HCT116 (cell line): ENCODE results near the gene SLC34A1. TPM values are rescaled to one million over a fixed set of nuclear protein-coding genes. Genes with fewer than 3 reads are reported as not detected.
A peak's percentile ranks its signal among the peaks of the same experiment; 100 is the strongest.

ENCODE experiments used
- ATAC-seq: fragments of 200-7000 bp; cut with Tn5 transposase; 2 replicates; pipeline ENCODE4 v1.9.1; 2020; ENCODE audit warnings: mild to moderate bottlenecking, moderate library complexity
- BruUV-seq: library from RNA; stranded (reverse); fragments of 400-500 nt; replicated peaks from 2 replicates; lab custom pipeline; 2021; lab: Mats Ljungman, UMichigan
- CTCF ChIA-PET: fragments of 300-600 bp; sonication (Branson Sonifier 250); formaldehyde crosslinking; loops from one replicate; lab custom pipeline; 2021; ENCODE audit warnings: antibody characterized with exemption; lab: Charles Lee
- POLR2A ChIA-PET: fragments of 300-600, 350-600 bp; sonication (Branson Sonifier 250); formaldehyde crosslinking; loops from one replicate; lab custom pipeline; 2021; ENCODE audit warnings: antibody characterized with exemption; lab: Charles Lee
- RAD21 ChIA-PET, 2 experiments: fragments of 300-600 bp; sonication (Branson Sonifier 250); formaldehyde crosslinking; loops; one replicate each; lab custom pipeline; 2023; ENCODE audit warnings: low total read pairs in 2 of 2; ENCODE audit not compliant: uncharacterized antibody in 2 of 2, unreplicated experiment in 2 of 2, low non-redundant PET in 1 of 2; lab: Charles Lee
- DNase-seq: peaks from one replicate; pipeline ENCODE4 v3.0.0-alpha.2; 2010; ENCODE audit warnings: low read depth, low spot score
- H2AFZ ChIP-seq: fragments of 200-600 bp; shearing (Covaris generic), sonication (generic); 2 replicates; pipeline ENCODE4 v1.6.1; 2017; ENCODE audit warnings: low read depth, mixed run types, mixed read lengths, antibody characterized with exemption, low read length; ENCODE audit not compliant: poor library complexity, severe bottlenecking
- H3K27ac ChIP-seq: 2 replicates; pipeline ENCODE4 v1.5.1; 2012; ENCODE audit warnings: low read depth, low read length
- H3K27me3 ChIP-seq: fragments of 200-600 bp; sonication (generic); 2 replicates; pipeline ENCODE4 v1.6.1; 2016; ENCODE audit warnings: mixed run types, low read length, mixed read lengths; ENCODE audit not compliant: insufficient read depth
- H3K36me3 ChIP-seq, 2 experiments: fragments of 200-500 bp in 1 of 2; fragments of 200-600 bp in 1 of 2; sonication (Bioruptor generic) in 1 of 2; sonication (generic) in 1 of 2; 2 replicates each; pipeline versions ENCODE4 v1.5.1 to v1.6.1; 2014 to 2016; ENCODE audit warnings: low read length in 2 of 2, inconsistent platforms in 1 of 2, mixed read lengths in 1 of 2, mixed run types in 1 of 2; ENCODE audit not compliant: insufficient read depth in 2 of 2, control insufficient read depth in 1 of 2
- H3K4me1 ChIP-seq, 2 experiments: fragments of 200-600 bp in 1 of 2; sonication (generic) in 1 of 2; 2 replicates each; pipeline versions ENCODE4 v1.5.1 to v1.6.1; 2012 to 2017; ENCODE audit warnings: low read length in 2 of 2, inconsistent platforms in 1 of 2, mild to moderate bottlenecking in 1 of 2, mixed read lengths in 1 of 2, mixed run types in 1 of 2, moderate library complexity in 1 of 2; ENCODE audit not compliant: insufficient read depth in 2 of 2, control insufficient read depth in 1 of 2
- H3K4me2 ChIP-seq: fragments of 200-600 bp; sonication (generic); 2 replicates; pipeline ENCODE4 v1.6.1; 2017; ENCODE audit warnings: mixed run types, low read length, mixed read lengths
- H3K4me3 ChIP-seq, 2 experiments: fragments of 200-600 bp in 1 of 2; sonication (generic) in 1 of 2; replicated peaks in 1 of 2; 2 replicates each; pipeline ENCODE4 v1.5.1; 2011 to 2016; ENCODE audit warnings: low read length in 2 of 2, control low read depth in 1 of 2, low read depth in 1 of 2, mild to moderate bottlenecking in 1 of 2, mixed read lengths in 1 of 2, mixed run types in 1 of 2
- H3K79me2 ChIP-seq: fragments of 200-600 bp; sonication (generic); 2 replicates; pipeline ENCODE4 v1.6.1; 2017; ENCODE audit warnings: mild to moderate bottlenecking, mixed run types, low read length, moderate library complexity, mixed read lengths; ENCODE audit not compliant: insufficient read depth
- H3K9ac ChIP-seq: fragments of 200-600 bp; sonication (generic); 2 replicates; pipeline ENCODE4 v1.6.1; 2016; ENCODE audit warnings: low read length, mixed read lengths
- H3K9me2 ChIP-seq: fragments of 200-600 bp; sonication (generic), shearing (Covaris generic); 2 replicates; pipeline ENCODE4 v1.6.1; 2017; ENCODE audit warnings: mixed run types, mild to moderate bottlenecking, moderate library complexity; ENCODE audit not compliant: insufficient read depth
- H3K9me3 ChIP-seq, 2 experiments: fragments of 200-500 bp in 1 of 2; fragments of 200-600 bp in 1 of 2; sonication (Bioruptor generic) in 1 of 2; sonication (generic) in 1 of 2; 2 replicates each; pipeline ENCODE4 v1.6.1; 2014 to 2017; ENCODE audit warnings: low read length in 2 of 2, mixed read lengths in 2 of 2, inconsistent platforms in 1 of 2, low read depth in 1 of 2, mild to moderate bottlenecking in 1 of 2, mixed run types in 1 of 2, moderate library complexity in 1 of 2; ENCODE audit not compliant: control insufficient read depth in 1 of 2, insufficient read depth in 1 of 2
- H4K20me1 ChIP-seq: fragments of 200-600 bp; sonication (generic), shearing (Covaris generic); 2 replicates; pipeline ENCODE4 v1.6.1; 2017; ENCODE audit warnings: mixed run types, mild to moderate bottlenecking, moderate library complexity; ENCODE audit not compliant: insufficient read depth
- ATF3 ChIP-seq: IDR thresholded peaks from 2 replicates; pipeline ENCODE4 v1.6.1; 2012
- CBX3 ChIP-seq: IDR thresholded peaks from 2 replicates; pipeline ENCODE4 v1.6.1; 2012; ENCODE audit warnings: low read depth
- CEBPB ChIP-seq: IDR thresholded peaks from 2 replicates; pipeline ENCODE4 v1.6.1; 2012; ENCODE audit warnings: low read depth
- EGR1 ChIP-seq: IDR thresholded peaks from 2 replicates; pipeline ENCODE4 v1.6.1; 2012; ENCODE audit warnings: low read depth
- ELF1 ChIP-seq: IDR thresholded peaks from 2 replicates; pipeline ENCODE4 v1.6.1; 2012; ENCODE audit warnings: low read depth, borderline replicate concordance
- EZH2 ChIP-seq: fragments of 200-600 bp; sonication (generic); IDR thresholded peaks from 2 replicates; pipeline ENCODE4 v1.6.1; 2017; ENCODE audit warnings: antibody characterized with exemption, mixed run types
- EZH2phosphoT487 ChIP-seq: fragments of 200-600 bp; IDR thresholded peaks from 2 replicates; pipeline ENCODE4 v1.6.1; 2018; ENCODE audit warnings: antibody characterized with exemption, borderline replicate concordance
- JUND ChIP-seq: IDR thresholded peaks from 2 replicates; pipeline ENCODE4 v1.6.1; 2012
- POLR2A ChIP-seq: IDR thresholded peaks from 2 replicates; pipeline ENCODE4 v1.7.0; 2011; ENCODE audit warnings: borderline replicate concordance; ENCODE audit not compliant: insufficient read depth, insufficient read length; ENCODE audit errors: extremely low read depth
- POLR2AphosphoS5 ChIP-seq: IDR thresholded peaks from 2 replicates; pipeline ENCODE4 v1.6.1; 2011; ENCODE audit warnings: mild to moderate bottlenecking, low read depth, low read length, moderate library complexity
- SRF ChIP-seq: IDR thresholded peaks from 2 replicates; pipeline ENCODE4 v1.6.1; 2012; ENCODE audit warnings: low read depth
- TCF7L2 ChIP-seq: IDR thresholded peaks from 2 replicates; pipeline ENCODE4 v1.7.0; 2011; ENCODE audit warnings: borderline replicate concordance, inconsistent platforms; ENCODE audit not compliant: insufficient read depth, insufficient read length; ENCODE audit errors: extremely low read depth
- ZFX ChIP-seq: fragments of 450-650 bp; IDR thresholded peaks from 2 replicates; pipeline ENCODE4 v1.6.1; 2017
- intact Hi-C: fragments of 100-400 bp; cut with micrococcal nuclease; formaldehyde crosslinking; loops from 2 replicates; pipeline ENCODE4 v1.10.0; 2022
- total RNA-seq: library from RNA; stranded (reverse); gene quantifications from one replicate; pipeline ENCODE4 v1.2.1, GENCODE V29; 2021; ENCODE audit not compliant: unreplicated experiment

Gene SLC34A1
- total RNA-seq, 1 experiment from 2014 or later, result not detected

- POLR2A ChIA-PET, result interaction anchor here (1.0 kb wide), 1 partner anchor 15 kb away, joined by 3 read pairs; the partner anchor contains the start of gene LMAN2
- no peaks in the 10 kb centered on the region for H3K9me2 ChIP-seq
- TF ChIP-seq JUND (no peak), CBX3 (no peak), CEBPB (no peak), POLR2AphosphoS5 (no peak), ZFX (no peak), EZH2phosphoT487 (no peak), EGR1 (no peak)
- TF ChIP-seq, all 23 proteins: peak for 0
- Histone ChIP-seq H3K27ac (no peak overlapping the region; the same call in 1 of the 2 replicates), H4K20me1 (no peaks in the 10 kb centered on the region), H3K9me3 (no peaks in the 10 kb centered on the region), H3K79me2 (no peaks in the 10 kb centered on the region), H3K9ac (no peak overlapping the region), H2AFZ (no peak overlapping the region), H3K4me3 (no peak overlapping the region), H3K4me1 (peaks cover 27 to 61% of the 10 kb centered on the region in 2 experiments), H3K36me3 (no peaks in the 10 kb centered on the region), H3K4me2 (peak overlapping the region; percentile 64), H3K27me3 (no peaks in the 10 kb centered on the region)
- CTCF ChIA-PET, result interaction anchor here (0.6 to 1.0 kb wide), 4 partner anchors 16 to 90 kb away, joined by 3 to 6 read pairs (median 5); partner anchors contain the start of gene LMAN2
- intact Hi-C loops, result no loop called here
- no TSS peak for BruUV-seq
- no peak for ATAC-seq
- RAD21 ChIA-PET, result no interaction called here
- no peak for DNase-seq
Observed at GRCh38 chr5:177367323-177367848, 16.8 kb upstream of the SLC34A1 start.

GRCh38 chr5:177367981-177368868 is 16.0 kb upstream of the SLC34A1 start:
- Histone ChIP-seq H4K20me1 (no peaks in the 10 kb centered on the region), H3K9ac (no peak overlapping the region), H3K9me2 (no peaks in the 10 kb centered on the region), H3K4me2 (no peak overlapping the region), H3K4me3 (no peak overlapping the region), H3K9me3 (no peaks in the 10 kb centered on the region), H3K79me2 (no peaks in the 10 kb centered on the region), H3K4me1 (peaks cover 22 to 54% of the 10 kb centered on the region in 2 experiments), H3K27me3 (no peaks in the 10 kb centered on the region), H3K27ac (no peak overlapping the region), H3K36me3 (no peaks in the 10 kb centered on the region)
- no peak for ATAC-seq
- ChIA-PET RAD21 (no interaction called here), CTCF (interaction anchor here (0.7 to 3.3 kb wide), 12 partner anchors 7 to 254 kb away, joined by 3 to 50 read pairs (median 6); partner anchors contain the start of gene LMAN2)
- DNase-seq, result no peak
- no TSS peak for BruUV-seq
- TF ChIP-seq POLR2A, result no peak
- no peak for TF ChIP-seq JUND
- TF ChIP-seq TCF7L2, result no peak
- TF ChIP-seq EZH2, result no peak
- TF ChIP-seq SRF, result no peak
- no peak for TF ChIP-seq ELF1
- no peak for TF ChIP-seq ATF3
- TF ChIP-seq, all 23 proteins: peak for 0
- H2AFZ ChIP-seq, result no peak overlapping the region
- POLR2A ChIA-PET, result interaction anchor here (1.0 to 1.4 kb wide), 2 partner anchors 11 to 16 kb away, joined by 3 to 4 read pairs; no protein-coding TSS in a partner anchor
- intact Hi-C loops, result no loop called here
